GM23338 (cell line): ENCODE measurements around the gene LIMCH1.

Experiments
- CTCF ChIP-seq, 2 experiments: fragments of 200-600 bp in 1 of 2; sonication (generic) in 1 of 2; conservative IDR thresholded peaks; 2 replicates each; pipeline versions ENCODE4 v1.5.1 to v1.6.1; 2016 to 2017; ENCODE audit warnings: antibody characterized with exemption in 2 of 2, low read depth in 2 of 2, mild to moderate bottlenecking in 2 of 2, moderate library complexity in 1 of 2
- EZH2 ChIP-seq: fragments of 200-600 bp; sonication (generic); IDR thresholded peaks from one replicate; pipeline ENCODE4 v1.8.0; 2017; ENCODE audit warnings: antibody characterized with exemption, mild to moderate bottlenecking, low read depth; ENCODE audit not compliant: unreplicated experiment
- ZNF331 ChIP-seq: fragments of 250-450 bp; sonication (Bioruptor Pico); IDR thresholded peaks from 2 replicates; pipeline ENCODE4 v1.5.0; 2020; ENCODE audit warnings: low read depth, mild to moderate bottlenecking, moderate library complexity

GRCh38 chr4:41620594-41621256 lies 82.8 kb downstream of the LIMCH1 start:
- TF ChIP-seq CTCF (conservative IDR thresholded peaks at IDR 0.05; ENCODE audit: low read depth in 2 of 2) (no peak), EZH2 (no peak), ZNF331 (no peak)
